Panc1 (cell line): ENCODE results near the gene RASA4B.
"Not testable (repeated sequence)": the region's sequence is repeated elsewhere in the genome, so short reads cannot be mapped to it uniquely, and the experiment has no call there.

Experiments
- POLR2AphosphoS5 ChIP-seq: IDR thresholded peaks from 2 replicates; pipeline ENCODE4 v1.6.1; 2012; ENCODE audit warnings: mild to moderate bottlenecking, low read depth, low read length, moderate library complexity
- TCF7L2 ChIP-seq: IDR thresholded peaks from 2 replicates; pipeline ENCODE4 v1.6.1; 2011; ENCODE audit warnings: mild to moderate bottlenecking, low read depth, low read length, inconsistent platforms
- TF ChIP-seq, protein P1 (sequence below): fragments of 450-650 bp; IDR thresholded peaks from 2 replicates; pipeline ENCODE4 v1.5.1; 2017; ENCODE audit warnings: mild to moderate bottlenecking
- TF ChIP-seq, protein P2 (sequence below), 2 experiments: IDR thresholded peaks; 2 replicates each; pipeline ENCODE4 v1.6.1; 2011 to 2012; ENCODE audit warnings: low read depth in 2 of 2, control low read depth in 1 of 2, low read length in 1 of 2, mild to moderate bottlenecking in 1 of 2, moderate library complexity in 1 of 2; ENCODE audit not compliant: insufficient read depth in 1 of 2

DNA sequence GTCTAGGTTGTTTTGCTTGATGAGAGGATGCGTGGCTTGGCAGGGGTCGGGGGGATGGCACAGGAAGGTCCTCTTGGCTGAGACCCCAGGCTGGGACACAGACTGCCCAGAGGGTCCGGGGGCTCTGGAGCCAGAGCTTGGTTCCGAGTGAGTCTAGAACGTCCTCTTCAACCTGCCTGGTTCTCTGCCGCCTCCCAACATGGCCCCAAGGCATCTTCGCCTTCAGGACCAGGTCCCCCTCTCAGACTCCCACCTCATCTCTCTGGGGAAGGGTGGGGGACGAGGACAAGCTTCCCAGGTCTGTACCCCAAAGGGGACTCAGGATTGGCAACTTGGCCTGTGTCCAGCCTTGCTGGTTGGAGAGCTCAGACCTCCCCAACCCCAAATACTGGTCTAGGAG lies 24.5 kb upstream of the RASA4B start:
- not testable (repeated sequence) for TF ChIP-seq POLR2AphosphoS5, TCF7L2
- TF ChIP-seq, protein P1, sequence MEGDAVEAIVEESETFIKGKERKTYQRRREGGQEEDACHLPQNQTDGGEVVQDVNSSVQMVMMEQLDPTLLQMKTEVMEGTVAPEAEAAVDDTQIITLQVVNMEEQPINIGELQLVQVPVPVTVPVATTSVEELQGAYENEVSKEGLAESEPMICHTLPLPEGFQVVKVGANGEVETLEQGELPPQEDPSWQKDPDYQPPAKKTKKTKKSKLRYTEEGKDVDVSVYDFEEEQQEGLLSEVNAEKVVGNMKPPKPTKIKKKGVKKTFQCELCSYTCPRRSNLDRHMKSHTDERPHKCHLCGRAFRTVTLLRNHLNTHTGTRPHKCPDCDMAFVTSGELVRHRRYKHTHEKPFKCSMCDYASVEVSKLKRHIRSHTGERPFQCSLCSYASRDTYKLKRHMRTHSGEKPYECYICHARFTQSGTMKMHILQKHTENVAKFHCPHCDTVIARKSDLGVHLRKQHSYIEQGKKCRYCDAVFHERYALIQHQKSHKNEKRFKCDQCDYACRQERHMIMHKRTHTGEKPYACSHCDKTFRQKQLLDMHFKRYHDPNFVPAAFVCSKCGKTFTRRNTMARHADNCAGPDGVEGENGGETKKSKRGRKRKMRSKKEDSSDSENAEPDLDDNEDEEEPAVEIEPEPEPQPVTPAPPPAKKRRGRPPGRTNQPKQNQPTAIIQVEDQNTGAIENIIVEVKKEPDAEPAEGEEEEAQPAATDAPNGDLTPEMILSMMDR: not testable (repeated sequence)
- TF ChIP-seq, protein P2, sequence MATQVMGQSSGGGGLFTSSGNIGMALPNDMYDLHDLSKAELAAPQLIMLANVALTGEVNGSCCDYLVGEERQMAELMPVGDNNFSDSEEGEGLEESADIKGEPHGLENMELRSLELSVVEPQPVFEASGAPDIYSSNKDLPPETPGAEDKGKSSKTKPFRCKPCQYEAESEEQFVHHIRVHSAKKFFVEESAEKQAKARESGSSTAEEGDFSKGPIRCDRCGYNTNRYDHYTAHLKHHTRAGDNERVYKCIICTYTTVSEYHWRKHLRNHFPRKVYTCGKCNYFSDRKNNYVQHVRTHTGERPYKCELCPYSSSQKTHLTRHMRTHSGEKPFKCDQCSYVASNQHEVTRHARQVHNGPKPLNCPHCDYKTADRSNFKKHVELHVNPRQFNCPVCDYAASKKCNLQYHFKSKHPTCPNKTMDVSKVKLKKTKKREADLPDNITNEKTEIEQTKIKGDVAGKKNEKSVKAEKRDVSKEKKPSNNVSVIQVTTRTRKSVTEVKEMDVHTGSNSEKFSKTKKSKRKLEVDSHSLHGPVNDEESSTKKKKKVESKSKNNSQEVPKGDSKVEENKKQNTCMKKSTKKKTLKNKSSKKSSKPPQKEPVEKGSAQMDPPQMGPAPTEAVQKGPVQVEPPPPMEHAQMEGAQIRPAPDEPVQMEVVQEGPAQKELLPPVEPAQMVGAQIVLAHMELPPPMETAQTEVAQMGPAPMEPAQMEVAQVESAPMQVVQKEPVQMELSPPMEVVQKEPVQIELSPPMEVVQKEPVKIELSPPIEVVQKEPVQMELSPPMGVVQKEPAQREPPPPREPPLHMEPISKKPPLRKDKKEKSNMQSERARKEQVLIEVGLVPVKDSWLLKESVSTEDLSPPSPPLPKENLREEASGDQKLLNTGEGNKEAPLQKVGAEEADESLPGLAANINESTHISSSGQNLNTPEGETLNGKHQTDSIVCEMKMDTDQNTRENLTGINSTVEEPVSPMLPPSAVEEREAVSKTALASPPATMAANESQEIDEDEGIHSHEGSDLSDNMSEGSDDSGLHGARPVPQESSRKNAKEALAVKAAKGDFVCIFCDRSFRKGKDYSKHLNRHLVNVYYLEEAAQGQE (IDR thresholded peaks at IDR 0.05; ENCODE audit: insufficient read depth in 1 of 2, low read depth in 2 of 2, low read length in 1 of 2): not testable (repeated sequence)
